GM18861 (cell line): ENCODE data around the gene GMDS.

ENCODE experiments used
- ATAC-seq: cut with Tn5 transposase; IDR thresholded peaks from one replicate; pipeline ENCODE4 v1.9.1; 2021; ENCODE audit not compliant: unreplicated experiment

The GMDS gene

GRCh38 chr6:1957746-1958145 is 287.7 kb downstream of the GMDS start:
- no peak for ATAC-seq

- ATAC-seq, result no peak
Observed at GRCh38 chr6:1952740-1953360, 292.6 kb downstream of the GMDS start.

GRCh38 chr6:1950631-1951030 is 294.8 kb downstream of the GMDS start:
- ATAC-seq, result no peak

- no peak for ATAC-seq
Observed at GRCh38 chr6:1949538-1949937, 295.9 kb downstream of the GMDS start.

GRCh38 chr6:1947922-1948321 is 297.5 kb downstream of the GMDS start:
- ATAC-seq, result no peak

GRCh38 chr6:1946583-1946982 is 298.8 kb downstream of the GMDS start:
- ATAC-seq, result no peak

- no peak for ATAC-seq
Observed at GRCh38 chr6:1945235-1945832, 300.1 kb downstream of the GMDS start.

- ATAC-seq, result no peak
Observed at GRCh38 chr6:1942834-1943233, 302.6 kb downstream of the GMDS start.

GRCh38 chr6:1941534-1941933 is 303.9 kb downstream of the GMDS start:
- ATAC-seq, result no peak

- peak; percentile 64 for ATAC-seq
Observed at GRCh38 chr6:1940381-1940780, 305.0 kb downstream of the GMDS start.

- ATAC-seq, result no peak
Observed at GRCh38 chr6:1933292-1933691, 312.1 kb downstream of the GMDS start.

GRCh38 chr6:1931817-1932216 is 313.6 kb downstream of the GMDS start:
- ATAC-seq, result no peak

GRCh38 chr6:1930356-1930755 is 315.0 kb downstream of the GMDS start:
- ATAC-seq, result no peak

- no peak for ATAC-seq
Observed at GRCh38 chr6:1929931-1930330, 315.5 kb downstream of the GMDS start.

- ATAC-seq, result no peak
Observed at GRCh38 chr6:1925743-1926430, 319.5 kb downstream of the GMDS start.

GRCh38 chr6:1923449-1923848 is 322.0 kb downstream of the GMDS start:
- no peak for ATAC-seq

GRCh38 chr6:1917626-1918371 is 327.6 kb downstream of the GMDS start:
- no peak for ATAC-seq

GRCh38 chr6:1916334-1917070 is 328.9 kb downstream of the GMDS start:
- ATAC-seq, result no peak

- ATAC-seq, result no peak
Observed at GRCh38 chr6:1915226-1915625, 330.2 kb downstream of the GMDS start.

- ATAC-seq, result no peak
Observed at GRCh38 chr6:1913577-1913976, 331.8 kb downstream of the GMDS start.

GRCh38 chr6:1912731-1913130 is 332.7 kb downstream of the GMDS start:
- no peak for ATAC-seq
